Endothelial cell of umbilical vein (primary cell): ENCODE results near the gene ARMH3. TPM values are rescaled to one million over a fixed set of nuclear protein-coding genes. Genes with fewer than 3 reads are reported as not detected.
"Not testable (repeated sequence)": the region's sequence is repeated elsewhere in the genome, so short reads cannot be mapped to it uniquely, and the experiment has no call there.

Source experiments
- BruUV-seq: library from RNA; stranded (reverse); fragments of 400-500 nt; replicated peaks from 2 replicates; lab custom pipeline; 2021; lab: Mats Ljungman, UMichigan
- CTCF ChIA-PET: fragments of 300-600, 350-600 bp; sonication (Branson Sonifier 250); formaldehyde crosslinking; loops from one replicate; lab custom pipeline; 2021; ENCODE audit warnings: antibody characterized with exemption, inconsistent platforms; lab: Charles Lee
- POLR2A ChIA-PET: fragments of 300-600, 350-600 bp; sonication (Branson Sonifier 250); formaldehyde crosslinking; loops from one replicate; lab custom pipeline; 2021; ENCODE audit warnings: antibody characterized with exemption, inconsistent platforms; lab: Charles Lee
- DNase-seq: peaks from one replicate; pipeline ENCODE4 v3.0.0-alpha.2; 2011; ENCODE audit warnings: low read depth, low spot score
- FAIRE-seq: peaks from 2 replicates; lab custom pipeline; 2011; peaks lifted over from hg19 to GRCh38; lab: Jason Lieb, UNC
- H2AFZ ChIP-seq: 2 replicates; pipeline ENCODE4 v1.6.0; 2012; ENCODE audit warnings: low read depth, low read length, control low read depth, inconsistent platforms
- H3K27ac ChIP-seq: 2 replicates; pipeline ENCODE4 v1.5.1; 2011; ENCODE audit warnings: low read depth, mild to moderate bottlenecking, control low read depth, low read length, moderate library complexity; ENCODE audit not compliant: insufficient read depth
- H3K27me3 ChIP-seq, 2 experiments: 2 replicates each; pipeline versions ENCODE4 v1.6.0 to v1.6.1; 2011; ENCODE audit warnings: low read length in 2 of 2, mixed read lengths in 1 of 2; ENCODE audit not compliant: control insufficient read depth in 2 of 2, insufficient read depth in 2 of 2
- H3K36me3 ChIP-seq, 2 experiments: 2 replicates in 1 of 2; 3 replicates in 1 of 2; pipeline ENCODE4 v1.5.1; 2011; ENCODE audit warnings: low read length in 2 of 2, mild to moderate bottlenecking in 1 of 2, moderate library complexity in 1 of 2; ENCODE audit not compliant: control insufficient read depth in 2 of 2, insufficient read depth in 2 of 2; ENCODE audit errors: extremely low read depth in 1 of 2
- H3K4me1 ChIP-seq: 3 replicates; pipeline ENCODE4 v1.5.1; 2011; ENCODE audit warnings: mild to moderate bottlenecking, low read length; ENCODE audit not compliant: control insufficient read depth, insufficient read depth; ENCODE audit errors: extremely low read depth
- H3K4me2 ChIP-seq: 2 replicates; pipeline ENCODE4 v1.6.1; 2011; ENCODE audit warnings: low read length, control low read depth, mixed read lengths; ENCODE audit not compliant: insufficient read depth
- H3K4me3 ChIP-seq, 3 experiments: fragments of 200-600 bp in 1 of 3; sonication (generic), shearing (Covaris generic) in 1 of 3; replicated peaks in 1 of 3; 2 replicates each; pipeline ENCODE4 v1.5.1; 2011 to 2016; ENCODE audit warnings: control low read depth in 3 of 3, low read length in 3 of 3, mild to moderate bottlenecking in 2 of 3, inconsistent platforms in 1 of 3, low read depth in 1 of 3, moderate library complexity in 1 of 3; ENCODE audit not compliant: insufficient read depth in 1 of 3
- H3K79me2 ChIP-seq: 2 replicates; pipeline ENCODE4 v1.6.0; 2012; ENCODE audit warnings: low read length, inconsistent platforms; ENCODE audit not compliant: control insufficient read depth, insufficient read depth
- H3K9ac ChIP-seq: replicated peaks from 2 replicates; pipeline ENCODE3; 2011; ENCODE audit warnings: low read length, control low read depth; ENCODE audit not compliant: insufficient read depth; ENCODE audit errors: extremely low read depth
- H3K9me1 ChIP-seq: replicated peaks from 3 replicates; pipeline ENCODE4 v1.6.0; 2011; ENCODE audit warnings: mild to moderate bottlenecking, low read length; ENCODE audit not compliant: control insufficient read depth, insufficient read depth; ENCODE audit errors: extremely low read depth
- H3K9me3 ChIP-seq: replicated peaks from 2 replicates; pipeline ENCODE4 v1.5.1; 2012; ENCODE audit warnings: low read length, inconsistent platforms; ENCODE audit not compliant: control insufficient read depth, insufficient read depth
- H4K20me1 ChIP-seq: replicated peaks from 2 replicates; pipeline ENCODE3; 2011; ENCODE audit warnings: mild to moderate bottlenecking, low read length; ENCODE audit not compliant: control insufficient read depth, insufficient read depth; ENCODE audit errors: extremely low read depth
- EZH2 ChIP-seq: IDR thresholded peaks from 2 replicates; pipeline ENCODE4 v1.6.1; 2012; ENCODE audit warnings: borderline replicate concordance, low read depth, mild to moderate bottlenecking, moderate library complexity, low read length, inconsistent platforms; ENCODE audit not compliant: severe bottlenecking
- FOS ChIP-seq: IDR thresholded peaks from 2 replicates; pipeline ENCODE4 v1.6.1; 2011; ENCODE audit warnings: mild to moderate bottlenecking, low read length, moderate library complexity, borderline replicate concordance; ENCODE audit not compliant: insufficient read depth
- GATA2 ChIP-seq: IDR thresholded peaks from 2 replicates; pipeline ENCODE4 v1.7.0; 2011; ENCODE audit warnings: low read depth, mild to moderate bottlenecking, moderate library complexity, mixed read lengths, low read length; ENCODE audit not compliant: insufficient read length, insufficient read depth
- JUN ChIP-seq: IDR thresholded peaks from 2 replicates; pipeline ENCODE4 v1.6.1; 2011; ENCODE audit warnings: borderline replicate concordance, low read depth; ENCODE audit not compliant: insufficient read length, insufficient read depth
- MYC ChIP-seq: IDR thresholded peaks from one replicate; pipeline ENCODE4 v1.6.1; 2011; ENCODE audit warnings: mild to moderate bottlenecking, low read depth, low read length
- POLR2AphosphoS5 ChIP-seq: IDR thresholded peaks from 2 replicates; pipeline ENCODE4 v1.6.1; 2012; ENCODE audit warnings: low read depth, mild to moderate bottlenecking, control low read depth, low read length, moderate library complexity; ENCODE audit not compliant: insufficient read depth
- dilution Hi-C: fragments of 300-500 bp; cut with MboI; formaldehyde crosslinking; loops from one replicate; pipeline ENCODE4 v1.15.0; 2019; ENCODE audit warnings: low sequenced_read_pairs; ENCODE audit not compliant: extremely low pct_ligation_motif_present
- intact Hi-C: fragments of 100-400 bp; cut with micrococcal nuclease; formaldehyde crosslinking; loops from one replicate; pipeline ENCODE4 v1.10.0; 2022
- polyA plus RNA-seq, 4 experiments: library from polyadenylated mRNA; depleted of rRNA in 3 of 4; stranded (reverse) in 3 of 4; unstranded in 1 of 4; fragments of >200 nt; gene quantifications; 2 replicates each; pipeline versions ENCODE4 v1.2.1 to v1.2.3, GENCODE V29; 2011 to 2012; ENCODE audit warnings: missing spikeins in 1 of 4
- total RNA-seq: library from RNA; stranded (reverse); gene quantifications from 2 replicates; pipeline ENCODE4 v1.2.3, GENCODE V29; 2021

ARMH3 gene
- total and polyA plus RNA-seq, 2 donors (not counting 3 experiments of a cell fraction or from before 2014, with no cell fraction given): 13.1 to 17.6 TPM

DNA sequence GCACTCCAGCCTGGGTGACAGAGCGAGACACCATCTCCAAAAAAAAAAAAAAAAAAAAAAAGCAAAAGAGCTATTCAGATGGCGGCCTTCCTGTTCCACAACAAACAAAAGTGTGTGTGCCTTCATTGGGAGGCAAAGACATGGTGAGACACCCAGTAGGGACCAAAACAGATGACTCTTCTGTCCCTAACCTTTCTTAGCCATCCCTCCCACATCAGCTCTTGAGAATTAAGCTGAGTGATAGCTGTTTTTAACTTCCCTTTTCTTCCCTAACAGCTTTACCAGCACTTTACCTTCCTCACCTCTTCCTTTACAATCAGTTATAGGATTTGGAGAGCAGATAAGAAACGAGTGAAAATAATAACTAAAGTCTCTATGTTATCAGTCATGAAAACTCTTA is 48.2 kb downstream of the ARMH3 start:
- Histone ChIP-seq H3K4me1 (no peaks in the 10 kb centered on the region), H3K9me1 (no peaks in the 10 kb centered on the region), H3K9me3 (no peaks in the 10 kb centered on the region), H3K27ac (no peak overlapping the region), H3K4me2 (no peak overlapping the region), H2AFZ (no peak overlapping the region), H4K20me1 (no peaks in the 10 kb centered on the region), H3K9ac (no peak overlapping the region), H3K27me3 (no peaks in the 10 kb centered on the region), H3K36me3 (peaks cover 0 to 2% of the 10 kb centered on the region in 2 experiments), H3K4me3 (no peak overlapping the region), H3K79me2 (no peaks in the 10 kb centered on the region)
- ChIA-PET CTCF (interaction anchor here (1.0 to 9.8 kb wide), 8 partner anchors 10 to 170 kb away, joined by 4 to 742 read pairs (median 56); no protein-coding TSS in a partner anchor), POLR2A (interaction anchor here (0.6 to 0.7 kb wide), 5 partner anchors 19 to 224 kb away, joined by 3 to 9 read pairs (median 4); partner anchors contain the start of gene NPM3)
- BruUV-seq: no TSS peak
- TF ChIP-seq POLR2AphosphoS5 (no peak), FOS (no peak), MYC (no peak), EZH2 (no peak), JUN (no peak), GATA2 (no peak)
- FAIRE-seq (no peak), DNase-seq (no peak)
- dilution Hi-C loops: no loop called here
- intact Hi-C loops: no loop called here

DNA sequence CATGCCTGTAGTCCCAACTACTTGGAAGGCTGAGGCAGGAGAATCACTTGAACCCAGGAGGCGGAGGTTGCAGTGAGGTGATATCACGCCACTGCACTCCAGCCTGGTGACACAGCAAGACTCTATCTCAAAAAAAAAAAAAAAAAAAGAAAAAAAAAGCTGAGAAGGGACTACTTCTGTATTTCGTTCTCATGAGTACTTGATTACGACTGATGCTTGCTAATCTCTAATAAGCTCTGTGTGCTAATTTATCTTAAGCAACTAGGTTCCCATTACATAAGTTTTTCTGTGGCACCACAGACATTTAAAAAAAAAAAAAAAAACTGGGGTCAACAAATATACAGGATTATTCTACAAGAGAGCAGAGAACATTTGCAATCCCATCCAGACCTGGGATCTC is 48.9 kb downstream of the ARMH3 start:
- H3K36me3 ChIP-seq, H3K9me1 ChIP-seq, intact Hi-C loops, H3K4me2 ChIP-seq, H3K27me3 ChIP-seq, H3K9me3 ChIP-seq, BruUV-seq, dilution Hi-C loops, DNase-seq, H4K20me1 ChIP-seq, H2AFZ ChIP-seq, H3K4me1 ChIP-seq, H3K4me3 ChIP-seq, H3K27ac ChIP-seq, FAIRE-seq, H3K9ac ChIP-seq, H3K79me2 ChIP-seq: not testable (repeated sequence)
- ChIA-PET CTCF (interaction anchor here (1.4 to 9.8 kb wide), 6 partner anchors 10 to 170 kb away, joined by 5 to 742 read pairs (median 70); no protein-coding TSS in a partner anchor), POLR2A (interaction anchor here (0.7 kb wide), 1 partner anchor 224 kb away, joined by 9 read pairs; the partner anchor contains the start of gene NPM3)
